Fibroblast of skin of right quadriceps (primary cell): Measurements from ENCODE around the gene PSMG3.

Experiments used
- DNase-seq: peaks from one replicate; pipeline ENCODE4 v3.0.0-alpha.2; 2013

PSMG3 gene, protein sequence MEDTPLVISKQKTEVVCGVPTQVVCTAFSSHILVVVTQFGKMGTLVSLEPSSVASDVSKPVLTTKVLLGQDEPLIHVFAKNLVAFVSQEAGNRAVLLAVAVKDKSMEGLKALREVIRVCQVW

DNA sequence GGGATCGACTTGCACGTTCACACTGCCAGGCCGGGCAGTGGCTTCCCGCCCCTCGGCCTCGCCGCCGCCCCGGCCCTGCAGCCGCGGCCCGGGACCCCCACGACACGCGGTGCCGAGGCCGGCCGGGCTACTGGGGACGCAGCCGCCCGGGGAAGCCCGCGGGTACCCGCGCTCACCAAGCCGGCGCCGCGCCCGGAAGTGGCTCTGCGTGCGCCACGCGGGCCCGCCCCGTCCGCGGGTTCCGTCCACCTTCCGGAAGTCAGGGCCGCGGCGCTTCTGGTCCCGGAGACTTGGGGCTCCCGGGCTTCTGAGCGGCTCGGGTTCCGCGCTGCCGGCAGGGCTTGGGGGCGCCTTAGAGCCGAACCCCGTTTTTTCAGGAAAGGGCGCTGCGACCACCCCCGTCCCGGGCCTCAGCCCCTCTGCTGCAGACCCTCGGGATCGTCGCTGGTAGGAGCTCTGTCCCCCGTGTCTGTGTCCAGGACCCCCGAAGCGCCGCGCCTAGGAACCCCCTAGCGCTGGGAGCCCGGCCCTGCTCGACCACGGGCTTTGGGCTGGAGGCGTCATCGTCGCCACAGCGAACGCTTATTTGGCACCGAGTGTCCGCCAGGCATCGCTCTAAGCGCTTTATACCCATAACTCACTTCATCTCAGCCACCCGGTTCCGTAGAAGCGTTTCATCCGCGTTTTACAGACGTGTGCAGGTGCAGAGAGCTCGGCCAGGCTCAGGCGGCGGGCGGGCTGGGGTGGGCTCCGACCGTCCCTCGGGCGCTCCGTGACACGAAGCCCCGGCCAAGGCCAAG lies at the start of gene PSMG3:
Gene PSMG3, minus strand, starts transcription at position 200 of the 800 bp plus-strand sequence. CDS start 693 bp downstream, outside the sequence.
- peak; percentile 91 for DNase-seq

- DNase-seq, result no peak
These were observed 48.6 kb upstream of the PSMG3 start for GRCh38 chr7:1618475-1618874.

DNA sequence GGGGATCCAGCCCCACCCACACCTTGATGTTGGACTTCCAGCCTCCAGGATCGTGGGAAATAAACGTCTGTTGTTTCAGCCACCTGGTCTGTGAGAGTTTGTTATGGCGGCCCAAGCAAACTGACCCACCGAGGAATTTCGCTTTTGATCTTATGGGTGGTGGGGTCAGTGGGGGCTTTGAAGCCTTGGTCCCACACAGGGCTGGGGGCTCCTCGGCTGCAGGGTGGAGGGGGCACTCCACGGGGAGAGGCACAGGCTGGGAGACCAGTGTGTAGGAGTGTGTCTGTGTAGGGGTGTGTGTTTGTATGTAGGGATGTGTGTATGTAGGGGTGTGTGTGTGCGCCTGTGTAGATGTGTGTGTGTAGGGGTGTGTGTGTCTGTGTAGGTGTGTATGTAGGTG lies 48.1 kb upstream of the PSMG3 start:
- DNase-seq, result no peak

- DNase-seq, result no peak
These were observed 46.9 kb upstream of the PSMG3 start for GRCh38 chr7:1616741-1617140.

GRCh38 chr7:1611708-1612241 lies 41.9 kb upstream of the PSMG3 start:
- DNase-seq, result peak; percentile 71

DNA sequence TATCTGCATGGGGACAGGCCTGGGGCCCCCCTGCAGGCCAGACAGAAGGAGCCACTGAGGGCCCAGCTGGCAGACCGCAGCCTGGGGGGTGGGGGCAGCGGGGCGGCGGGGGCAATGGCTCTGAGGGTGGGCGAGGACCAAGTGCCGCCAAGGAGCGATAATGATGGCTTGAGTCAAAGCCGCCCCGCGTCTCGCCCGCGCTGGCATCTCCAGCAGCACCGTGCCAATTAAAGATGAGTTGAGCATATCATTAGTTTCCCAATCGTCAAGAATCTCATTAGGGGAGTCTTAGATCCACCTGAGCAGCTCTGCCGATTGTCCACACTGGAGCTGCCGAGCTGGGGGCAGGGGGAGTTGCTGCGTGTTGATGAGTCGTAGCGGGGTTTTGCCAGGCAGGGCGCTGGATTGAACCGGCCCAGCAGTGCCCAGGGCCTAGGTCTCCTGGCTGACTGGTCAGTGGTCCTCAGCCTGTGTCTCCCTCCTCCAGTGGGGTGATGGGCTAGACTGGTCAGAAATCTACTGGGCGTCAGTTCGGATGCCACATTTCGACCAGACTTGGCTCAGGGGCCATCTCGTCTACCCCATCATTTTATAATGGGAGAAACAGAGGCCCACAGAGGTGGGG lies 41.0 kb upstream of the PSMG3 start:
- no peak for DNase-seq

GRCh38 chr7:1610013-1610677 lies 40.3 kb upstream of the PSMG3 start:
- DNase-seq, result no peak

GRCh38 chr7:1609023-1609422 lies 39.2 kb upstream of the PSMG3 start:
- DNase-seq, result no peak

- DNase-seq, result no peak
These were observed 38.5 kb upstream of the PSMG3 start for GRCh38 chr7:1608318-1608717.

- no peak for DNase-seq
These were observed 37.9 kb upstream of the PSMG3 start for GRCh38 chr7:1607696-1608095.

- DNase-seq, result no peak
These were observed 37.2 kb upstream of the PSMG3 start for GRCh38 chr7:1607001-1607400.

DNA sequence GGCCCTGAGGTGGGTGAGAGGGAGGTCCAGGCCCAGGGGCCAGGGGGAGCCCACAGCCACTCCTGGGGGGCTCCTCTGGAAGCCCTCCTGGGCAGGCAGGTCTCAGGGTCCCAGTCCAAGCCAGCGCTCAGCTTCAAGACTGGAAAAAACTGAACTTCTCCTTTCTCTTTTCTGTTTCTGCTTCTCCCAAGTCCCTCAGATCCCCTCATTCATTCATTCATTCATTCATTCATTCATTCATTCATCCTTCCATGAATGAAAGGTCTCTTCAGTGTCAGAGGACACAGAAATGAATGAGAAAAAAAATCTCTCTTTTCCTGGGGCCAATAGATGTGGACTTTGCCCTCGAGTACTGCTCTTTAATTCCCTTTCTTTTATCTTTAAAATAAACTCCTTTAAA lies 34.6 kb upstream of the PSMG3 start:
- no peak for DNase-seq

DNA sequence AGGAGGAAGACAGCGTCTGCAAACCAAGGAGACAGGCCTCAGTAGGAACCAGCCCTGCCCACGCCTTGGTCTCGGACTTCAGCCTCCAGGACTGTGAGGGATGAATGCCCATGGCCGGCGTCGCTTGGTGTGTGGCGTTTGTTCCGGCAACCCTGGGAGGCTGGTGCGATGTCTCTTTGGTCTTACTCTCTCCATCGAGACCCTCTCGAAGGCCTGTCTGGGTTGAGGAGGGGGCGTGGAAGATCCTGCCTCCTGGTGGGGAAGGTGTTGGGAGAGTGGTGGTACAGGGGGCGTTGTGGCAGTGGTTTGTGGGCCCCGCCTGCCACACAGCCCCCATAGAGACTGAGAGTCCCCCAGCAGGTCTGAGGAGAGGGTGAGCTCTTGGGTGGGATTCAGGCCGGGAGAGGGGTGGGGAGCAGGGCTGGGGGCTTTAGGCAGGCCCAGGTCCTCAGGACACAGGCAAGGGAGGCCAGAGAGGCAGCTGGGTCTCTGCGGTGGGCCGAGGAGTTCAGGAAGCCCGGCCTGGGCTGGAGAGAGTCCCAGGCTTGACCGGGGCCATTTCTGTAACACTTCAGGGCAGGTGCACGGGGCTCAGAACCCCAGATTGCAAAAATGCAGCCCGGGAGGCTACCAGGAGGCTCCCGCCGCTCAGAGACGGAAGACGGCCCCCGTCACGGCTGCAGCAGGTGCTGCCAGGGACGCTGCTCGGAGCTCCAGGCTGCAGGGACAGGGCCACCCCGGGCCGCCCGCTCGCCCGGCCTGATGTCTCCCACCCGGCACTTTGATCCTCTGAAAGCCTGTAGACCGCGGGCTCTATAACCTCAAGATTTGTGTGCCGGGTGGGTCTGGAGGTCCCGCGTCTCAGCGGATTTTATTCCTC lies 33.8 kb upstream of the PSMG3 start:
- DNase-seq, result no peak

GRCh38 chr7:1602386-1602785 lies 32.6 kb upstream of the PSMG3 start:
- DNase-seq, result no peak

DNA sequence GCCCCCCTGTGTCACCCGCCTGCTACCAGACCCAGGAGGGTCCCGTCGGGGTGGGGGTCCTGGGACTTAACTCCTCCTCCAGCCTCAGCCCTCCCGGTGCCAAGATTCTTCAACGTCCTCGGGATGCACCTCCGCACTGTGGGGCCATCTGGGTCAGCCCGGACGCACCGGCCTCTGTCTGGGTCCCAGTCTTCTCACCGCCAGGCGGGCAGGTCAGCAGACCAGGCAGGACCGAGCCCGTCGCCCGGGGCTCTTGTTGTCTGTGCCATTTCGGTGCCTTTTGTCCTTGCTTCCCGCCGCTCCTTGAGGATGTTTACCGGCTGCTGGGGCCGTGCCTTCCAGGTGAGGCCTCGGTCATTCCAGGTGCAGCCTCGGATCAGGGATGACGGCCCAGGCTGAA lies 32.1 kb upstream of the PSMG3 start:
- no peak for DNase-seq

DNA sequence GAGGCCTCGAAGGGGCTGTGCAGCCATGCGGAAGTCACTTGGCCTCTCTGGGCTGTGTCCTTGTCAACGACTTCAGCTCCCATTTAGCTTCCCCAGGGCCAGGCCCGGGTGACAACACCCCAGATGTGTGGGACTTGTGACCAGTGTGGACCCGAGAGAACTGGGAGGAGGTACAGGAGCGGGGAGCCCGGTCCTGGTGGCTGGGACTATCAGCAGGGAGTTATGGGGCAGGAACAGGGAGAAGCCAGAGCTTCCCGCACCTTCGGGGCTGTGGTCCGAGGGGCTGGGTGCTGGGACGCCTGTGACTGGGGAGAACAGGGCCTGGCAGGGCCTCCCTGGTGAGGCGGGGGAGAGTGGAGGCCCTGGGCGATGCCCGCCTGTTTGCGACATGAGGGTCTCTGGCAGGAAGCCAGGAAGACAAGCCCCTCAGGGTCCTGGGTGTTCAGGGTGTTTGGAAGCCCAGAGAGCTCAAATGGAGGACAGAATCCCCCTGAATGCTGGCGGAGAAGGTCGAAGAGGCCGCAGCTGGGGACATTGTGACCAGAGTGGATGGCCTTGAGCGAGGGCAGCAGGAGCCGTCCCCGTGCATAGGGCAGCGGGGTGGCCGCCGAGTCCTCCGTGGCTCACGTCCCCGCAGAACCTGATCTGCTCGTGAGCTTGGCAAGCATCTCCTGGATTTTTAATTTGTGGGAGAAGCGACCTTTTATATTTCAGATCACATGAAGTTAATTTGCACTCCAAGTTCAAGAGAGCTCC lies 30.0 kb upstream of the PSMG3 start:
- no peak for DNase-seq

GRCh38 chr7:1598961-1599639 lies 29.3 kb upstream of the PSMG3 start:
- no peak for DNase-seq

DNA sequence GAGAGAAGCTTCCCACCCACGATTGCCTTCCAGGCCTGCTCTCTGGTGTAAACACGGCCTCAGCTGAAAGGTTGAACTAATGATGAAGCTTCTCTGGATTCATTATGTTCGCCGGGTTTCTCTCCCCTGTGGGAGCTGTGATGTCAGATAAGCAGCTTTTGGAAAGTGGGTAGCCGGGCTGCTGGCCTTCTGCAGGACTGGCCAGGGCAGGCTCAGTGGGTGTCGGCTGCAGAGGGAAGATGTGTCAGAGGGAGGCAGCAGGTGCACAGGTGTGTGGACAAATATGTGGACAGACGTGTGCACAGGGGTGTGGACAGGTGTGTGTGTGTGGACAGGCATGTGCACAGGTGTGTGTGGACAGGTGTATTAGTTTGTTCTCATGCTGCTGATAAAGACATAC lies 28.5 kb upstream of the PSMG3 start:
- no peak for DNase-seq

GRCh38 chr7:1597791-1598190 lies 28.0 kb upstream of the PSMG3 start:
- no peak for DNase-seq

- DNase-seq, result no peak
These were observed 27.4 kb upstream of the PSMG3 start for GRCh38 chr7:1597066-1597760.
